HG03442 (cell line): Measurements from ENCODE around the gene CSTF2.

ENCODE experiments used
- ATAC-seq: cut with Tn5 transposase; IDR thresholded peaks from one replicate; pipeline ENCODE4 v1.9.1; 2021; ENCODE audit warnings: mild to moderate bottlenecking, moderate library complexity; ENCODE audit not compliant: unreplicated experiment

The CSTF2 gene

GRCh38 chrX:100870527-100870926, 50.3 kb downstream of the CSTF2 start:
- ATAC-seq = no peak

GRCh38 chrX:100871594-100872560, 51.7 kb downstream of the CSTF2 start:
- ATAC-seq = no peak

- ATAC-seq = no peak
Observed at GRCh38 chrX:100874325-100874724, 54.1 kb downstream of the CSTF2 start, which contains the start of gene NOX1. Gene NOX1 (minus strand): TSS chrX:100874359. CDS start chrX:100874139, 220 bp downstream.

- ATAC-seq = no peak
Observed at GRCh38 chrX:100880368-100880767, 60.2 kb downstream of the CSTF2 start.

- no peak for ATAC-seq
Observed at GRCh38 chrX:100883654-100884053, 63.5 kb downstream of the CSTF2 start.
